ENCODE data around the gene SRRM3.
"Not testable (repeated sequence)": the region's sequence is repeated elsewhere in the genome, so short reads cannot be mapped to it uniquely, and the experiment has no call there.

SRRM3 gene

DNA sequence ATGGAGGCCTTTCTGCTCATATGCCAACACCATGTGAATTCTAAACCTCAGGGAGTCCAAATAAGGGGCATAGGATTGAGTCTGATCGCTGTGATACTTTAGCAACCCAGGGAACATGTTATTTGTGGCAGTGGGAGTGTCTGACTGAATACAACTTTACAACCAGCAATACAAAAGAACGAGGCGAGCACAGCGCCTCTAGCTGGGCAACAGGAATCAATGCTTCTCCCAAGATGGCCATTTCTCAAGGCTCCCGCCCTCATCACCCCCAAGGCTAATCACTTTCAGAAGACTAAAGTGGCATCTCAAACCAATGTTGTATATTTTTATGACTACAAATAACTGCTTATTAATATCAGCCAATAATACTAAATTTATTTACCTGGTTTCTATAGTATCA lies 129.0 kb downstream of the SRRM3 start:
- no peak overlapping the region for H3K4me3 ChIP-seq (replicated peaks; ENCODE audit: low read depth, low read length)
- TF ChIP-seq, protein P1, sequence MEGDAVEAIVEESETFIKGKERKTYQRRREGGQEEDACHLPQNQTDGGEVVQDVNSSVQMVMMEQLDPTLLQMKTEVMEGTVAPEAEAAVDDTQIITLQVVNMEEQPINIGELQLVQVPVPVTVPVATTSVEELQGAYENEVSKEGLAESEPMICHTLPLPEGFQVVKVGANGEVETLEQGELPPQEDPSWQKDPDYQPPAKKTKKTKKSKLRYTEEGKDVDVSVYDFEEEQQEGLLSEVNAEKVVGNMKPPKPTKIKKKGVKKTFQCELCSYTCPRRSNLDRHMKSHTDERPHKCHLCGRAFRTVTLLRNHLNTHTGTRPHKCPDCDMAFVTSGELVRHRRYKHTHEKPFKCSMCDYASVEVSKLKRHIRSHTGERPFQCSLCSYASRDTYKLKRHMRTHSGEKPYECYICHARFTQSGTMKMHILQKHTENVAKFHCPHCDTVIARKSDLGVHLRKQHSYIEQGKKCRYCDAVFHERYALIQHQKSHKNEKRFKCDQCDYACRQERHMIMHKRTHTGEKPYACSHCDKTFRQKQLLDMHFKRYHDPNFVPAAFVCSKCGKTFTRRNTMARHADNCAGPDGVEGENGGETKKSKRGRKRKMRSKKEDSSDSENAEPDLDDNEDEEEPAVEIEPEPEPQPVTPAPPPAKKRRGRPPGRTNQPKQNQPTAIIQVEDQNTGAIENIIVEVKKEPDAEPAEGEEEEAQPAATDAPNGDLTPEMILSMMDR (IDR thresholded peaks at IDR 0.05; ENCODE audit: low read depth, low read length, missing control alignments) = peak; percentile 7
- no peak for DNase-seq (ENCODE audit: extremely low read depth, low read depth)

DNA sequence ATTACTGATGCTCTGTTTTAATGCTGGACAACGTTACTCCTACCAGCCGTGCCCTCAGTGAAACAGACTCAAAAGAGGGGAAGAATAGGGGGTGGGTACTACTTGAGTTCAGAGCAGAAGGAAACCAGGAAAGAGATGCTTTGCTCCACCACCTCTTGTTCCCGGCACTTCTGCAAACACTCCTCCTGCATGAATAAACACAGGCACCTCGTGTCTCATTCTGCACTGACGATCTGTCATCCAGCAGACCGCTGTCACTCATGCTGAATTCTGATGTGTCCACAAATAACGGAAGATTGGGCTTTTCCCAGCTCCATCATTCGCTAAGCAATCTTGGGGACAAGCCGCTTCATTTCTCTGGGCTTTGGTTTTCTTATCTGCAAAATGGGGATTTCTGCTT lies 130.4 kb downstream of the SRRM3 start:
- H3K4me3 ChIP-seq (replicated peaks; ENCODE audit: low read depth, low read length) = no peak overlapping the region
- TF ChIP-seq, protein P1 (IDR thresholded peaks at IDR 0.05; ENCODE audit: low read depth, low read length, missing control alignments) = no peak
- no peak for DNase-seq (ENCODE audit: extremely low read depth, low read depth)

DNA sequence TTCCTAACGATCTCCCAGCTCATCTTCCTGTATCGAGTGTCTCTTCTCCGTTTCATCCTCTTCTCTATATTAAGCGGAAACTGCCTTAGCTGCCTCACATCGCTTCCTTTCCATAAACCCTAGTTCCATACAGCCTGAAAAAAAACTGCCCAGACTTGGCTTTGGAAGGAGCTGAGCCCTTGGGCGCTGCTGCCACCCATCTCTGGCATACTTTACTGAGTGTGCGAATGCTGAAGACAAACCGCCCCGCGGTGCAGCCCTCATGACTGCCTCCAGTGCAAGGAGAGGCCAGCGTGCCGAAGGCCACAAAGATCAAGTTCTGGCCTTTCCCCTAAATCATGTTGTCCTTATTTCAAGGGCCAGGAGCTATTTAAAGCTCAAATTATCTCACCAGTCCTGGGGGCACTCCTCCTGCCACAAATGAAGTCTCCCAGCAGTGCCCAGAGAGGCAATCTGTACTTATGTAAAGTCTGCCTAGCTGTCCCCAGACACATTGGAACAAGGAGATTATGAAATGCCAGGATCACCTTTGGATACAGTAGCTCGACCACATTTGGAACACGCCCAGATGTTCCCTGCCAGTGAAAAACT lies 131.9 kb downstream of the SRRM3 start:
- TF ChIP-seq, protein P1 (IDR thresholded peaks at IDR 0.05; ENCODE audit: low read depth, low read length, missing control alignments) = no peak
- no peak for DNase-seq (ENCODE audit: extremely low read depth, low read depth)
- no peak overlapping the region for H3K4me3 ChIP-seq (replicated peaks; ENCODE audit: low read depth, low read length)

DNA sequence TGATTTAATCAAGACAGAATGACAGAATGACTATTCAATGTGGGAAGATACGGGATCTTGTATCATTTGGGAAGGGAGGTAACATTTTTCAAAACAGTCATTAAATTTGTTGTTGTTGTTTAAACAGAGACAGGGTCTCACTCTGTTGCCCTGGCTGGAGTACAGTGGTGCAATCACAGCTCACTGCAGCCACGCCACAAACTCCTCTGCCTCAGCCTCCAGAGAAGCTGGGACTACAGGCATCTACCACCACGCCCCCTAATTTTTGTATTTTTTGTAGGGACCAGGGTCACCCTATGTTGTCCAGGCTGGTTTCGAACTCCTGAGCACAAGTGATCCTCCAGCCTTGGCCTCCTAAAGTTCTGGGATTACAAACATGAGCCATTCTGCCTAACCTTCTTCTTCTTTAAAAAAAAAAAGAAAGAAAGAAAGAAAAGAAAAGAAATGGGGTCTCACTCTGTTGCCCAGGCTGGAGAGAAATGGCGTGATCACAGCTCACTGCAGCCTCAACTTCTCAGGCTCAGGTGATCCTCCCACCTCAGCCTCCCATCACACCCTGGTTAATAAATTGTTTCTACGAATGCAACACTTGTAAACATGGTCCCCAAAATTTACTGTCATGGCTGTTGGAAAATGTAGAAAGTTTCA lies 132.7 kb downstream of the SRRM3 start:
- H3K4me3 ChIP-seq (replicated peaks; ENCODE audit: low read depth, low read length) = no peak overlapping the region
- DNase-seq (ENCODE audit: extremely low read depth, low read depth) = no peak
- TF ChIP-seq, protein P1 (IDR thresholded peaks at IDR 0.05; ENCODE audit: low read depth, low read length, missing control alignments) = no peak

DNA sequence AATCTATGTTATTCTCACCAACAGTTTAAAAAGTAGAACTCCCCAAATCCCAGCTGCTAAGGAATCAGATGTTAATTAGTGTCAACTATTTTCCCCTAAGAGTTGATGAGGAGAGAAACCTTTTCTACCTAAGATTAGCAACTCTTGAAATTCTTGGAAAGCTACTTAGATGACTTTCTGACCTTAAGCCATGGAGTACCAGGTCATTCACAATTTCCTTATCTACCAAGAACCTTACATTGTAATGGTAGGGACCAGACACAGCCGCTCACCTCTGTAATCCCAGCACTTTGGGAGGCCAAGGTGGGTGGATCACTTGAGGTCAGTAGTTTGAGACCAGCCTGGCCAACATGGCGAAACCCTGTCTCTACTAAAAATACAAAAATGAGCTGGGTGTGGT lies 133.7 kb downstream of the SRRM3 start:
- H3K4me3 ChIP-seq (replicated peaks; ENCODE audit: low read depth, low read length); DNase-seq (ENCODE audit: extremely low read depth, low read depth): not testable (repeated sequence)

DNA sequence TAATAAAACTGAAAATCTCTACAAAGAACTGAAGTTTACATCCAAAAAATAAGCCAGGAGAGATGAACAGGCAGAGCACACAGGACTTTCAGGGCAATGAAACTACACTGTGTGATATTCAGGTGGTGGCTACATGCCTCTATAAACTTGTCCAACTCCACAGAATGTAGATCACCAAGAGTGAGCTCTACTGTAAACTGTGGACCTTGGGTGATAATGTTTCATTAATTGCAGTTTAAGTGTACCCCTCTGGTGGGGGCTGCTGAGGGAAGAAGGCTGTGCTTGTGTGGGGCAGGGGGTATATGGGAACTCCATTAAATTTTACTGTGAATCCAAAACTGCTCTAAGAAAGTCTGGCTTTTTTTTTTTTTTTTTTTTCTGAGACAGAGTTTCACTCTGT lies 134.4 kb downstream of the SRRM3 start:
- no peak overlapping the region for H3K4me3 ChIP-seq (replicated peaks; ENCODE audit: low read depth, low read length)

More for the DNA sequence above, 134.4 kb downstream of the SRRM3 start:
- no peak for DNase-seq (ENCODE audit: extremely low read depth, low read depth)
- TF ChIP-seq, protein P1 (IDR thresholded peaks at IDR 0.05; ENCODE audit: low read depth, low read length, missing control alignments) = no peak
